CD4-positive, CD25-positive, alpha-beta regulatory T cell (primary cell): ENCODE measurements around the gene TRIM62. TPM values are rescaled to one million over a fixed set of nuclear protein-coding genes. Genes with fewer than 3 reads are reported as not detected.

Experiments used
- ATAC-seq, 2 donors: fragments of 150-1000 bp; cut with Tn5 transposase; one replicate each; pipeline ENCODE4 v1.10.0; 2021; ENCODE audit warnings: low read depth in 2 of 2, moderate number of reproducible peaks in 2 of 2, moderate library complexity in 1 of 2
- DNase-seq, 3 donors: peaks; one replicate each; pipeline versions ENCODE4 v3.0.0 to v3.0.0-alpha.2; 2012 to 2022; ENCODE audit warnings: mixed read lengths in 1 of 3
- H3K27ac ChIP-seq: one replicate; pipeline ENCODE4 v1.7.0; 2013; ENCODE audit warnings: mild to moderate bottlenecking, low read length; ENCODE audit not compliant: insufficient read depth, poor library complexity, severe bottlenecking
- H3K27me3 ChIP-seq: one replicate; pipeline ENCODE4 v1.7.0; 2013; ENCODE audit warnings: low read length; ENCODE audit not compliant: control insufficient read depth, insufficient read depth
- H3K36me3 ChIP-seq: one replicate; pipeline ENCODE4 v1.7.0; 2013; ENCODE audit warnings: mild to moderate bottlenecking, low read length, moderate library complexity; ENCODE audit not compliant: control insufficient read depth, insufficient read depth
- H3K4me1 ChIP-seq: 2 replicates; pipeline ENCODE4 v1.7.0; 2013; ENCODE audit warnings: mild to moderate bottlenecking, low read length; ENCODE audit not compliant: insufficient read depth, control insufficient read depth, poor library complexity, severe bottlenecking
- H3K4me3 ChIP-seq: one replicate; pipeline ENCODE4 v1.7.0; 2013; ENCODE audit warnings: low read depth, mild to moderate bottlenecking, low read length, moderate library complexity
- H3K9me3 ChIP-seq, 2 experiments: 1 replicate in 1 of 2; 2 replicates in 1 of 2; pipeline ENCODE4 v1.7.0; 2013; ENCODE audit warnings: low read length in 2 of 2, mild to moderate bottlenecking in 1 of 2, moderate library complexity in 1 of 2; ENCODE audit not compliant: control insufficient read depth in 2 of 2
- H3K27ac Mint-ChIP-seq, 3 donors: one replicate each; pipeline ENCODE4 v1.8.0; 2020 to 2022; ENCODE audit warnings: mild to moderate bottlenecking in 3 of 3, mixed read lengths in 3 of 3, moderate library complexity in 2 of 3
- H3K27me3 Mint-ChIP-seq: one replicate; pipeline ENCODE4 v1.8.0; 2022; ENCODE audit warnings: mild to moderate bottlenecking, mixed read lengths
- H3K36me3 Mint-ChIP-seq: one replicate; pipeline ENCODE4 v1.8.0; 2020; ENCODE audit warnings: mixed read lengths
- H3K4me1 Mint-ChIP-seq, 4 donors: one replicate each; pipeline ENCODE4 v1.8.0; 2020 to 2022; ENCODE audit warnings: mixed read lengths in 4 of 4, mild to moderate bottlenecking in 1 of 4
- H3K4me3 Mint-ChIP-seq, 4 donors: one replicate each; pipeline ENCODE4 v1.8.0; 2020 to 2022; ENCODE audit warnings: mild to moderate bottlenecking in 4 of 4, mixed read lengths in 4 of 4, moderate library complexity in 3 of 4
- H3K9me3 Mint-ChIP-seq, 7 donors: one replicate each; pipeline ENCODE4 v1.8.0; 2020 to 2022; ENCODE audit warnings: mixed read lengths in 7 of 7, mild to moderate bottlenecking in 3 of 7, moderate library complexity in 2 of 7
- polyA plus RNA-seq, 4 donors: library from polyadenylated mRNA; unstranded; fragments of 300-500 nt; fragmentation: Illumina TruSeq; gene quantifications; one replicate each; pipeline ENCODE4 v1.2.3, GENCODE V29; 2021
- total RNA-seq: library from RNA; stranded (reverse); gene quantifications from one replicate; pipeline ENCODE4 v1.2.3, GENCODE V29; 2022

TRIM62 gene
- total and polyA plus RNA-seq, 5 donors from 2014 or later: 5.6 to 29.1 (median 6.5) TPM

GRCh38 chr1:33220676-33221384 lies 39.0 kb upstream of the TRIM62 start:
- no peaks in the 10 kb centered on the region for H3K36me3 Mint-ChIP-seq
- peaks cover 36% of the 10 kb centered on the region for H3K27me3 Mint-ChIP-seq
- peaks cover 5% of the 10 kb centered on the region for H3K27me3 ChIP-seq
- DNase-seq (no peak), ATAC-seq (no peak)
- no peaks in the 10 kb centered on the region for H3K4me1 ChIP-seq
- no peak overlapping the region for H3K27ac ChIP-seq
- no peak overlapping the region for H3K27ac Mint-ChIP-seq
- no peaks in the 10 kb centered on the region for H3K36me3 ChIP-seq
- H3K4me1 Mint-ChIP-seq: no peaks in the 10 kb centered on the region
- peaks cover 7 to 20% of the 10 kb centered on the region in 2 experiments for H3K9me3 ChIP-seq
- H3K4me3 Mint-ChIP-seq: no peak overlapping the region
- peaks cover 3 to 17% (median 13%) of the 10 kb centered on the region in 7 donors for H3K9me3 Mint-ChIP-seq
- H3K4me3 ChIP-seq: no peak overlapping the region

DNA sequence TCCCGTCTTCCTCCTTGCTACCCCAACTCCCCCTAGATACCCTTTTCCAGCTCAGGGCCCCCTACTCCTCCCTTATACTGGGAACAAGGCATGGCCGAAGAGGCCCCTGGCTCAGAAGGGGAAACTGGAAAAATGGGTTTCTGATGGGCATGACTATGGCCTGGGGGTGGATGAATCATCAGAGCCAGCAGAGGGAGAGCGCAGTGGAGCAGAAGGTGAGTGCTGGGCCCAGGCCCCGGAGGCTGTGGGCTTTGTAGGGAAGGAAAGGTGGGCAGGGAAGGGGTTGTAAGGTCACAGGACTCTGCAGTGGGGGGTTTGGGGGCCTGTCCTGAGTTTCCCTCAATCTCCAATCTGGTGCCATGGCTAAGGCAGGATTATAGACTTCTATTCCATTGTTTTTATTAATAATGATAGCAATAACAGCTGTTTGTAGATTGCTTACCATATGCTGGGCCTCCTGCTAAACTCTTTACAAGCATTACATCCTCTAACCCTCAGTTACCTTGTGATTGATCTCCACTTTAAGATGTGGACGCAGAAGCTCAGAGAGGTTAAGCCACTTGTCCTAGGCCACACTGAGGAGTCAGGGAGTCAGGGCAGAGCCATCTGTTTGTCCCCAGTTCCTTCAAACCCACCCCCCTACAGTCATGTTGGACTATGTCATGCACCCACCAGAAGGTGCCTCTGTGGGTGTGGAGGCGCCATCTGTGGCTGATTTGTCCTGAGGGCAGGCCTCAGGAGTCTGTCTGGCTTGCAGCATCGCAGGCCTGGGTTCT lies 38.2 kb upstream of the TRIM62 start:
- Histone ChIP-seq H3K27ac (no peak overlapping the region), H3K4me3 (no peak overlapping the region), H3K27me3 (peaks cover 5% of the 10 kb centered on the region), H3K9me3 (peaks cover 7 to 17% of the 10 kb centered on the region in 2 experiments), H3K4me1 (no peaks in the 10 kb centered on the region), H3K36me3 (no peaks in the 10 kb centered on the region)
- Mint-ChIP-seq H3K4me1 (no peaks in the 10 kb centered on the region), H3K9me3 (peaks cover 3 to 17% (median 10%) of the 10 kb centered on the region in 7 donors), H3K36me3 (no peaks in the 10 kb centered on the region), H3K27ac (no peak overlapping the region), H3K4me3 (no peak overlapping the region), H3K27me3 (peaks cover 36% of the 10 kb centered on the region)
- DNase-seq: no peak
- no peak for ATAC-seq

DNA sequence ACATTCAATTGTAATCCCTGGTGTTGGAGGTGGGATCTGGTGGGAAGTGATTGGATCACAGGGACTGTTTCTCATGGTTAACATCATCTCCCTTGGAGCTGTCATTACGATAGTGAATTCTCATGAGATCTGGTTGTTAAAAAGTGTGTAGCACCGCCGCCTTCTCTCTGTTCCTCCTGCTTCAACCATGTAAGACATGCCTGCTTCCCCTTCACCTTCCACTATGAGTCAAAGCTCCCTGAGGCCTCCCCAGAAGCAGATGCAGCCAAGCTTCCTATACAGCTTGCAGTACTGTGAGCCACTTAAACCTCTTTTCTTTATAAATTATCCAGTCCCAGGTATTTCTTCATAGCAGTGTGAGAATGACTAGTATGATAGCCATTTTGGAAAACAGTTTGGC lies 30.1 kb upstream of the TRIM62 start:
- DNase-seq (no peak), ATAC-seq (no peak)
- no peaks in the 10 kb centered on the region for H3K9me3 ChIP-seq
- peaks cover 34% of the 10 kb centered on the region for H3K27me3 Mint-ChIP-seq
- H3K4me1 ChIP-seq: no peaks in the 10 kb centered on the region
- no peak overlapping the region for H3K4me3 Mint-ChIP-seq
- H3K4me3 ChIP-seq: no peak overlapping the region
- H3K27me3 ChIP-seq: peaks cover 6% of the 10 kb centered on the region
- H3K36me3 ChIP-seq: no peaks in the 10 kb centered on the region
- H3K27ac Mint-ChIP-seq: no peak overlapping the region
- H3K36me3 Mint-ChIP-seq: no peaks in the 10 kb centered on the region
- H3K27ac ChIP-seq: no peak overlapping the region
- H3K4me1 Mint-ChIP-seq: no peaks in the 10 kb centered on the region
- peaks cover 0 to 5% (median 0%) of the 10 kb centered on the region in 7 donors for H3K9me3 Mint-ChIP-seq

DNA sequence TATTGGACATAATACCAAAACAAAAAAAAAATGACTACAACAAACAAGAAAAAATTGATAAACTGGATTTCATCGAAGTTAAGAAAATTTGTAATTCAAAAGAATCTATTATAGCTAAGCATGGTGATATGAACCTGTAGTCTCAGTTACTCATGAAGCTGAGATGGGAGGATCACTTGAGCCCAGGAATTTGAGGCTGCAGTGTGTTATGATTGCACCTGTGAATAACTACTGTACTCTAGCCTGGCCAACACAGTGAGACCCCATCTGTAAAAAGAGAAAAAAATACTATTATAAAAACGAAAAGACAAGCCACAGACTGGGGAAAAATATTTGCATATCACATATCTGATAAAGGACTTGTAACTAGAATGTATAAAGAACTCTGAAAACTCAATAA lies 24.5 kb upstream of the TRIM62 start:
- Mint-ChIP-seq H3K27me3 (peaks cover 54% of the 10 kb centered on the region), H3K4me3 (no peak overlapping the region), H3K36me3 (no peaks in the 10 kb centered on the region), H3K27ac (no peak overlapping the region), H3K9me3 (peaks cover 0 to 5% (median 0%) of the 10 kb centered on the region in 7 donors), H3K4me1 (no peaks in the 10 kb centered on the region)
- no peak for ATAC-seq
- no peaks in the 10 kb centered on the region for H3K4me1 ChIP-seq
- no peaks in the 10 kb centered on the region for H3K36me3 ChIP-seq
- no peak for DNase-seq
- H3K27ac ChIP-seq: no peak overlapping the region
- H3K27me3 ChIP-seq: no peaks in the 10 kb centered on the region
- H3K4me3 ChIP-seq: no peak overlapping the region
- no peaks in the 10 kb centered on the region for H3K9me3 ChIP-seq

DNA sequence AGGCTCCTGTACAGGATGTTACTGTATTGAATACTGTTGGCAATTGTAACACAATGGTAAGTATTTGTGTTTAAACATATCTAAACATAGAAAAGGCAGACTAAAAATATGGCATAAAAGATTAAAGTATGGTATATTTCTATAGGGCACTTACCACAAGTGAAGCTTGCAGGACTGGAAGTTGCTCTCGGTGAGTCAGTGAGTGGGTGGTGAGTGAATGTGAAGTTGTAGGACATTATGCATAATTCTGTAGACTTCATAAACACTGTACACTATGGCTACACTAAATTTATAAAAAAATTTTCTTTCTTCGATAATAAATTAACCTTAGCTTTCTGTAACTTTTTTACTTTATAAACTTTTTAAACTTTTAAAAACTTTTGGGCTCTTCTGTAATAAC lies 13.7 kb upstream of the TRIM62 start:
- no peak for ATAC-seq
- peaks cover 50% of the 10 kb centered on the region for H3K27me3 Mint-ChIP-seq
- H3K36me3 ChIP-seq: no peaks in the 10 kb centered on the region

DNA sequence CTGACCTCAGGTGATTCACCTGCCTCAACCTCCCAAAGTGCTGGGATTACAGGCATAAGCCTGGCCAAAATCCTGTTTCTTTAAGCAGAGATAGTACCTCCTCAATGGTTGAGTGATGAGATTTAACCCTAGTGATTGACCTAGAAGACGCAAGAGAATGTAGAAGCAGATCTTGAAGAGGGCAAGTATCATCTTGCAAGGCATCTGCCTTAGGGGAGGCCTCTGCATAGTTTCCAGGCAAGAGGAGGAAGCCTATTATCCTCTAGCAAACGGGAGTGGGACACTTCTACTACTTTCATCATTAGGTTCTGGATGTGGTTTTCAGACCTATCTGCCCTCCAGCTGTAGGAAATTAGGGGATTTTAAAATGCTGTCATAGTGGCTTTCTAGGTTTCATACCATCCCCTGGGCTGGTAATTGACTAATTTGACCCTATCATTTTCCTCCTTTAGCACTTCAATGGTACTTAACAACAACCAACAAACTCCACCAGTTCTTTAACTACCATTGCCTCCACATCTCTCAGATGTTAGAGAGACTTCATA lies 10.0 kb upstream of the TRIM62 start:
- no peak overlapping the region for H3K27ac ChIP-seq
- Mint-ChIP-seq H3K9me3 (no peaks in the 10 kb centered on the region), H3K36me3 (no peaks in the 10 kb centered on the region), H3K27me3 (peaks cover 26% of the 10 kb centered on the region), H3K4me1 (peaks cover 0 to 11% (median 10%) of the 10 kb centered on the region in 4 donors), H3K4me3 (no peak overlapping the region), H3K27ac (no peak overlapping the region)
- H3K4me3 ChIP-seq: no peak overlapping the region
- DNase-seq: no peak
- no peak for ATAC-seq
- H3K27me3 ChIP-seq: peaks cover 14% of the 10 kb centered on the region
- H3K4me1 ChIP-seq: peaks cover 8% of the 10 kb centered on the region
- no peaks in the 10 kb centered on the region for H3K9me3 ChIP-seq
- no peaks in the 10 kb centered on the region for H3K36me3 ChIP-seq

More for the DNA sequence above, 13.7 kb upstream of the TRIM62 start:
- DNase-seq: no peak
- H3K9me3 Mint-ChIP-seq: no peaks in the 10 kb centered on the region
- H3K27ac Mint-ChIP-seq: no peak overlapping the region
- H3K36me3 Mint-ChIP-seq: no peaks in the 10 kb centered on the region
- peaks cover 6% of the 10 kb centered on the region for H3K4me1 ChIP-seq
- peaks cover 18% of the 10 kb centered on the region for H3K27me3 ChIP-seq
- no peak overlapping the region for H3K4me3 Mint-ChIP-seq
- H3K9me3 ChIP-seq: no peaks in the 10 kb centered on the region
- H3K27ac ChIP-seq: no peak overlapping the region
- H3K4me1 Mint-ChIP-seq: peaks cover 0 to 8% (median 6%) of the 10 kb centered on the region in 4 donors
- H3K4me3 ChIP-seq: no peak overlapping the region

DNA sequence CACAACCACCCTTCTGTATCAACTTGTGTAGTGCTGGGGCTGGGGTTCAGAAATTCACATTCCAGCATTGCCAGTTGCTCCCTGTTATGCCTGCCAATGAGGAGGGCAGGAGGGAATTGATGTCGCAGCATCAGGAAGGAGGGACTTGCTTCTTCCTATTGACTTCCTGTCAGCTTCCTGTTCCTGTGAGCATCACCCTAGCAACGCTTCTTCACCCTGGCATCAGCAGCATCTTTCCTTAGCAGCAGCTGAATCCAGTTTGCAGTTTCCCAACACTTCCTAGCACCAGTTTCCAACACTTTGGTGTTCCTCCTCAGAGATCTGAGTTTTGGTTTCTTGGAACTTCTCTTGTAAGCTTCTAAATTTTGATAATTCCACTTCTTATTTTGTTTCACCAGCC lies 8.9 kb upstream of the TRIM62 start:
- no peaks in the 10 kb centered on the region for H3K36me3 ChIP-seq
- Mint-ChIP-seq H3K27me3 (peaks cover 26% of the 10 kb centered on the region), H3K36me3 (no peaks in the 10 kb centered on the region), H3K4me3 (no peak overlapping the region), H3K9me3 (no peaks in the 10 kb centered on the region), H3K27ac (peak overlapping the region in 2 of 3 donors; percentile 15), H3K4me1 (peaks cover 0 to 11% (median 10%) of the 10 kb centered on the region in 4 donors)
- peaks cover 14% of the 10 kb centered on the region for H3K27me3 ChIP-seq
- DNase-seq: no peak
- peaks cover 8% of the 10 kb centered on the region for H3K4me1 ChIP-seq
- ATAC-seq: no peak
- H3K9me3 ChIP-seq: no peaks in the 10 kb centered on the region
- no peak overlapping the region for H3K27ac ChIP-seq
- no peak overlapping the region for H3K4me3 ChIP-seq
